Fibroblast of lung (primary cell): ENCODE data around the gene E2F1. TPM values are rescaled to one million over a fixed set of nuclear protein-coding genes. Genes with fewer than 3 reads are reported as not detected.

Experiments
- DNase-seq, 2 donors: peaks; one replicate each; pipeline versions ENCODE4 v3.0.0 to v3.0.0-alpha.2; 2010; ENCODE audit warnings: low read depth in 2 of 2
- H2AFZ ChIP-seq: 2 replicates; pipeline ENCODE4 v1.5.1; 2012; ENCODE audit warnings: low read length, control low read depth, inconsistent platforms
- H3K27ac ChIP-seq: 2 replicates; pipeline ENCODE4 v1.5.1; 2011; ENCODE audit warnings: low read length, control low read depth; ENCODE audit not compliant: insufficient read depth
- H3K27me3 ChIP-seq: 2 replicates; pipeline ENCODE4 v1.5.1; 2011; ENCODE audit warnings: mild to moderate bottlenecking, low read length; ENCODE audit not compliant: control insufficient read depth, insufficient read depth
- H3K36me3 ChIP-seq: 2 replicates; pipeline ENCODE4 v1.5.1; 2011; ENCODE audit warnings: low read length; ENCODE audit not compliant: control insufficient read depth, insufficient read depth
- H3K4me1 ChIP-seq: 2 replicates; pipeline ENCODE4 v1.5.1; 2011; ENCODE audit warnings: low read length; ENCODE audit not compliant: control insufficient read depth, insufficient read depth; ENCODE audit errors: extremely low read depth
- H3K4me2 ChIP-seq: 2 replicates; pipeline ENCODE4 v1.5.1; 2011; ENCODE audit warnings: low read length, control low read depth; ENCODE audit not compliant: insufficient read depth; ENCODE audit errors: extremely low read depth
- H3K4me3 ChIP-seq, 4 experiments: fragments of 200-600 bp in 1 of 4; sonication (generic) in 1 of 4; replicated peaks in 1 of 4; 2 replicates each; pipeline ENCODE4 v1.5.1; 2011 to 2016; ENCODE audit warnings: low read length in 4 of 4, low read depth in 3 of 4, mild to moderate bottlenecking in 3 of 4, control low read depth in 2 of 4, inconsistent platforms in 1 of 4, mixed read lengths in 1 of 4; ENCODE audit not compliant: insufficient read depth in 1 of 4; ENCODE audit errors: control extremely low read depth in 1 of 4
- H3K79me2 ChIP-seq: 2 replicates; pipeline ENCODE4 v1.5.1; 2012; ENCODE audit warnings: mild to moderate bottlenecking, low read length, inconsistent platforms; ENCODE audit not compliant: control insufficient read depth, insufficient read depth
- H3K9ac ChIP-seq: 2 replicates; pipeline ENCODE4 v1.5.1; 2011; ENCODE audit warnings: mild to moderate bottlenecking, low read length, control low read depth; ENCODE audit not compliant: insufficient read depth
- H3K9me3 ChIP-seq: 2 replicates; pipeline ENCODE4 v1.5.1; 2012; ENCODE audit warnings: low read depth, low read length; ENCODE audit not compliant: control insufficient read depth, insufficient read depth
- H4K20me1 ChIP-seq: 2 replicates; pipeline ENCODE4 v1.5.1; 2011; ENCODE audit warnings: low read length; ENCODE audit not compliant: control insufficient read depth, insufficient read depth; ENCODE audit errors: extremely low read depth
- EZH2 ChIP-seq: IDR thresholded peaks from 2 replicates; pipeline ENCODE4 v1.5.1; 2012; ENCODE audit warnings: low read length, control low read depth, mild to moderate bottlenecking; ENCODE audit errors: missing control alignments
- polyA plus RNA-seq, 2 donors: library from polyadenylated mRNA; depleted of rRNA in 1 of 2; stranded (reverse) in 1 of 2; unstranded in 1 of 2; fragments of >200 nt; gene quantifications; 2 replicates each; pipeline ENCODE4 v1.2.1, GENCODE V29; 2011 to 2012; ENCODE audit warnings: missing spikeins in 1 of 2
- total RNA-seq: library from RNA; depleted of rRNA; stranded (reverse); fragments of >200 nt; gene quantifications from 2 replicates; pipeline ENCODE4 v1.2.1, GENCODE V29; 2014
- TF ChIP-seq, protein P1 (sequence below), 2 donors: IDR thresholded peaks in 1 of 2; conservative IDR thresholded peaks in 1 of 2; 1 replicate in 1 of 2; 2 replicates in 1 of 2; pipeline ENCODE4 v1.5.1; 2011 to 2012; ENCODE audit warnings: low read length in 2 of 2, control low read depth in 1 of 2, inconsistent platforms in 1 of 2, low read depth in 1 of 2, mild to moderate bottlenecking in 1 of 2

Gene E2F1
- total and polyA plus RNA-seq, 2 donors (not counting 1 experiment from before 2014, with no cell fraction given): 2.1 to 3.5 TPM

DNA sequence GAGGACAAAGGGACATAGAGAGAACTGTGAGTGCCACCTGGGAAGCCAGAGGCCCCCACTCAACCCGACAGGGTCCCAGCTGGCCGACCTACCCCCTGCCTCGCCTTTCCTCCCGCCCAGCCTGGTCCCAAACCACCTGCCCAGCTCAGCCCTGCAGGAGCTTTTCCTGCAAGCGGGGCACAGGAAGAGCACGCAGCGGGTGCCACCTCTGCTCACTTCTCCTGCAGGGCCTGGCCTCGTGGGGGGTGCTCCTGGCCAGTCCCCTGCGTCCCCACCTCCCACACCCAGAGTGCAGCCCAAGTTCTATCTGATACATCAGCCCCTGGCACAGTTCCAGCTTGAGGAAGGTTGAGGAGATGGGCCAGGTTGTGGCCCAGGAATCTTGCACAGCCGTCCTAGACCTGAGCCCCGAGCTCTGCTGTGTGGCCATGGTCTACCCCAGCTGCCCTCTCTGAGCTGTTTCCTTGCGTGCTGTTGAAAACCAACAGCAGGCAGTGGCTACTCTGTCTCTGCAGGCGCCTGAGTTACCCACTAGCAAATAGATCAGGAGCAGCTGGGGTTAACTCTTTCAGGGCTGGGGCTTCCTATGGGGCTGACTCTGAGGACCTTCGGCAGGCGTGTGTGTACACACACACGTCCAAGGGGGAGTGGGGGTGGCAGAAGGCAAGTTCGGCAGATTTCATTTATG is 13.6 kb downstream of the E2F1 start:
- no peaks in the 10 kb centered on the region for H3K27me3 ChIP-seq
- no peaks in the 10 kb centered on the region for H3K9me3 ChIP-seq
- peak overlapping the region; percentile 87 for H3K4me2 ChIP-seq
- no peak overlapping the region for H3K9ac ChIP-seq
- DNase-seq: no peak
- H3K4me1 ChIP-seq: peaks cover 21% of the 10 kb centered on the region
- TF ChIP-seq, protein P1, sequence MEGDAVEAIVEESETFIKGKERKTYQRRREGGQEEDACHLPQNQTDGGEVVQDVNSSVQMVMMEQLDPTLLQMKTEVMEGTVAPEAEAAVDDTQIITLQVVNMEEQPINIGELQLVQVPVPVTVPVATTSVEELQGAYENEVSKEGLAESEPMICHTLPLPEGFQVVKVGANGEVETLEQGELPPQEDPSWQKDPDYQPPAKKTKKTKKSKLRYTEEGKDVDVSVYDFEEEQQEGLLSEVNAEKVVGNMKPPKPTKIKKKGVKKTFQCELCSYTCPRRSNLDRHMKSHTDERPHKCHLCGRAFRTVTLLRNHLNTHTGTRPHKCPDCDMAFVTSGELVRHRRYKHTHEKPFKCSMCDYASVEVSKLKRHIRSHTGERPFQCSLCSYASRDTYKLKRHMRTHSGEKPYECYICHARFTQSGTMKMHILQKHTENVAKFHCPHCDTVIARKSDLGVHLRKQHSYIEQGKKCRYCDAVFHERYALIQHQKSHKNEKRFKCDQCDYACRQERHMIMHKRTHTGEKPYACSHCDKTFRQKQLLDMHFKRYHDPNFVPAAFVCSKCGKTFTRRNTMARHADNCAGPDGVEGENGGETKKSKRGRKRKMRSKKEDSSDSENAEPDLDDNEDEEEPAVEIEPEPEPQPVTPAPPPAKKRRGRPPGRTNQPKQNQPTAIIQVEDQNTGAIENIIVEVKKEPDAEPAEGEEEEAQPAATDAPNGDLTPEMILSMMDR (conservative IDR thresholded peaks at IDR 0.05 in 1 of 2, IDR thresholded peaks at IDR 0.05 in 1 of 2; ENCODE audit: low read depth in 1 of 2, low read length in 2 of 2): no peak
- TF ChIP-seq EZH2: no peak
- no peaks in the 10 kb centered on the region for H4K20me1 ChIP-seq
- peaks cover 7% of the 10 kb centered on the region for H3K36me3 ChIP-seq
- H3K4me3 ChIP-seq: peak overlapping the region in 2 of 4 experiments; percentile 72 to 76
- no peaks in the 10 kb centered on the region for H3K79me2 ChIP-seq
- no peak overlapping the region for H2AFZ ChIP-seq
- H3K27ac ChIP-seq: no peak overlapping the region

DNA sequence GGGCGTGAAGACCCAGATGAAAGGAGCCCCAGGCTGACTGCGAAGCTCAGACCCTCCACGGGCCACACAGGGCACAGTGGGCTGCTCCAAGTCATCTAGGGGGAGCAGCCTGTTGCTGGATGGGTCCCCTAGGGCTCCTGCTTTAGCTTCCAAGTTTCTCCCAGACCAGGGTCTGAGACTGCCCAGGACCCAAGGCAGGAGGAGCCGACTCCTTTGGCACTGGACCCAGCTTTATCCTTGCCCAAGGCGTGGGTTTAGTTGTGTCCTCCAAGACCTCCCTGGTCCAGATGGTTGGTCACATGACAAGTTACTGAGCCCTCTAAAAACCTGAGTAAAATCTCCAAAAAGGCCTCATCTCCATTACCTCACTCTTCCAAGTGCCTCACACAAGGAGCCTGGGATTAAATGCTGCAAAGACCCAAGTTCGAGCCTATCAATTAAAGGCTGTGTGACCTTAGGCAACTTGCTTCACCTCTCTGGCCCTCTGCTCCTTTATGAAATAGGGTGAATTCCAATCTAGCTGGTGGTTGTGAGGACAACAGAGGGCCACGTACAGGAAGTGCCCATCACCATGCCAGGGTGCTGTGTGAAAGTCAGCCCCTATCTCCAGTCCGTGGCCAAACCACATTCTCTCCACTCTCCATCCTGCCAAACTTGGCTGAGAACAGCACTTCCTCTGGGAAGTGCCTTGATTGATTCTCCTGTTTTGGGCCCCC is 14.5 kb downstream of the E2F1 start:
- no peak overlapping the region for H3K9ac ChIP-seq
- TF ChIP-seq, protein P1 (conservative IDR thresholded peaks at IDR 0.05 in 1 of 2, IDR thresholded peaks at IDR 0.05 in 1 of 2; ENCODE audit: low read depth in 1 of 2, low read length in 2 of 2): no peak
- no peak for TF ChIP-seq EZH2
- no peak overlapping the region for H3K4me3 ChIP-seq
- no peak overlapping the region for H3K4me2 ChIP-seq
- H3K4me1 ChIP-seq: peaks cover 25% of the 10 kb centered on the region
- H3K36me3 ChIP-seq: peaks cover 7% of the 10 kb centered on the region
- H4K20me1 ChIP-seq: no peaks in the 10 kb centered on the region
- H2AFZ ChIP-seq: no peak overlapping the region
- no peaks in the 10 kb centered on the region for H3K27me3 ChIP-seq
- H3K9me3 ChIP-seq: no peaks in the 10 kb centered on the region
- no peak for DNase-seq
- no peak overlapping the region for H3K27ac ChIP-seq
- H3K79me2 ChIP-seq: no peaks in the 10 kb centered on the region

DNA sequence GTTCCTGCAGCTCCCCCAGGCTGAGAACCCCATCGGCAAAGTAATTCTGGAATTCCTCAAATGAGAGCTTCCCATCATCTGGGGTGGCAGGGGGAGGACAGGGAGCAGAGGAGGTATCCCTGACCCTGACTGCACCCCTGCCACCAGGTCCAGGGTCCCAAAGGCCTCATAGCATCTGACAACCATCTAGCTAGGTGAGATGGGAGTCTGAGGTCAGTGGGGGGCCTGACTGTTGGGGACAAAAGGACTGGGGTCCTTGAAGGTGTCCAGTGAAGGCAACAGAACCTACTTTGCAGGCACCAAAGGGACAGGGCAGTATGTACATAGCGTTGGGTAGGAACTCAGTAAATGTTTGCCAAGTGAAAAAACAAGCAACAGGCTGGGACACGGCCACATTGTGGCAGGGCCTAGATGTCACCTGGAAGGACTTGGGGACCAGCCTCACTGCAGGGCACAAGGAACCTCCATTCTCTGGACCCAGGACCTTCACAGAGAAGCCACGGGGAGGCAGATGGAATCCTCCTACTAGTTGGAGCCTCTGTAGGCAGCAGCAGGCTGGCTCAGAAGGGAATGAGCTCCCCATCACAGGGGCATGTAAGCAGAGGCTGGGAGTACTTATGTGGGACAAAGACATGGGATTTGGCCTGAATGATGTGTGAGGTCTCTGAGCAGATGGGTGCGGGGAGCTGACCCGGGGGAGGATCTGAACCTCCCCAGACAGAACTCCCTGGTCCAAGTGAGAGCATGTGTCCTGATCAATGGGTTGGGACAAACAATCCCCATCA is 15.3 kb downstream of the E2F1 start:
- H3K4me1 ChIP-seq: peaks cover 28% of the 10 kb centered on the region
- H3K9ac ChIP-seq: no peak overlapping the region
- H2AFZ ChIP-seq: no peak overlapping the region
- H3K27ac ChIP-seq: no peak overlapping the region
- H4K20me1 ChIP-seq: no peaks in the 10 kb centered on the region
- no peaks in the 10 kb centered on the region for H3K79me2 ChIP-seq
- H3K9me3 ChIP-seq: no peaks in the 10 kb centered on the region
- H3K4me3 ChIP-seq: no peak overlapping the region
- H3K27me3 ChIP-seq: no peaks in the 10 kb centered on the region
- no peak for DNase-seq
- H3K36me3 ChIP-seq: peaks cover 7% of the 10 kb centered on the region
- H3K4me2 ChIP-seq: no peak overlapping the region
- no peak for TF ChIP-seq EZH2
- TF ChIP-seq, protein P1 (conservative IDR thresholded peaks at IDR 0.05 in 1 of 2, IDR thresholded peaks at IDR 0.05 in 1 of 2; ENCODE audit: low read depth in 1 of 2, low read length in 2 of 2): no peak
